Measurements from ENCODE around the gene GMCL1. TPM values are rescaled to one million over a fixed set of nuclear protein-coding genes. Genes with fewer than 3 reads are reported as not detected.

The GMCL1 gene
- total and polyA plus RNA-seq, 2 of the 13 experiments (the other 11 are each of a cell fraction or from before 2014, with no cell fraction given) = 18.7 to 24.0 TPM

DNA sequence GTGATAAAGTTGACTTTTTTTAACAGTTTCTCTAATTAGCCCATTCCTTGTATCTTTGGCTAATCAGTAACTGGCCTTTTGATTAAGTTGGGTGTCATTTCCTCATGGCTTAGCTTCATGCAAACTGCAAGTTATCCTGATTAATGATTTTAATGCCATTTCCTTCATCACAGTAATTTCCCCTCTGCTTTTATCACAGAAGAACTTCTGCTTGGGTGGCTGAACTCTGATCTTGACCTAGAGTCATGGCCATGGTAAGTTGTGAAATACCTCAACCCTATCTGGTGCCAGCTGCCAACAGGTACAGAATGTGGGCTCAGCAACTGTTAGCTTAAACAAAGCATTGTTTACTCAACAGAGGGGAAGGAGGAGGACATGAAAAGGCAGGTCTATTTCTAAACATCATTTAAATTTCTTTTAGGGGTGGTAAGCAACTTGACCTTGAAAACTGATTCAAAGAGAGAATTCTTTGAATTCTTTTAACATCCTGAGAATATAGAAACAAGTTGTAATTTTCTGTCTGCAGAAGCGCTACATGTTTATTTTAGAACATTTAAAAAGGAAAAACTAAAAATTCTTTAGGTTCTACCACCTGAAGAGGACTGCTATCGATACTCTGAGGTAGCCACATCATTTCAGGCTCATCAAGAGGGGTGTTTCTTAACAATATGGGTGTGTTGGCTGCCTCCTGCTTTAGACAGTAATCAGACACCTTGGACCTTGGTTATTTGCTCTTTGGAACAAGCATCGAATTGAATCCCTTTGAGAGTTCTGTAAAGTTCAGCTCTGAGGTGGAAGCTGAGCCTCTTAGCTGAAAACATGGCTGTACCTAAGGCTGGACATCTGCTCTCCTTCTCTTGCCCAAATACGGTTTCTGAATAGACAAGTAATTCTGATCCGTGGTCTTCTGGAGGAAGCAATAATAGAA lies 47.9 kb upstream of the GMCL1 start (continued):
- TF ChIP-seq ZSCAN31 (CRISPR knock-in tag; IDR thresholded peaks at IDR 0.05; ENCODE audit: low read depth) (0 out of 2 replicates have a peak, but pooled peaks have one; percentile 31), ZNF569 (CRISPR knock-in tag; IDR thresholded peaks at IDR 0.05; ENCODE audit: borderline replicate concordance) (no peak), SIX4 (CRISPR knock-in tag; IDR thresholded peaks at IDR 0.05) (peak; percentile 93), ZNF205 (CRISPR knock-in tag; IDR thresholded peaks at IDR 0.05) (0 out of 2 replicates have a peak, but pooled peaks have one; percentile 54), HOXA9 (CRISPR knock-in tag; IDR thresholded peaks at IDR 0.05; ENCODE audit: borderline replicate concordance) (no peak), ZMYM3 (CRISPR knock-in tag; IDR thresholded peaks at IDR 0.05) (peak; percentile 83; the same call in 1 of the 2 replicates), MAZ (IDR thresholded peaks at IDR 0.05; ENCODE audit: borderline replicate concordance, low read depth, low read length) (no peak), MAZ (CRISPR knock-in tag; IDR thresholded peaks at IDR 0.05; ENCODE audit: low read depth) (peak; percentile 69), RNF2 (conservative IDR thresholded peaks at IDR 0.05; ENCODE audit: low read depth) (no peak), ZFP36L2 (CRISPR knock-in tag; IDR thresholded peaks at IDR 0.05) (no peak), ZNF678 (CRISPR knock-in tag; IDR thresholded peaks at IDR 0.05) (no peak), NR2F1 (CRISPR knock-in tag; IDR thresholded peaks at IDR 0.05) (peak; percentile 96 to 97), ZMYM2 (CRISPR knock-in tag; IDR thresholded peaks at IDR 0.05) (no peak), RARA (CRISPR knock-in tag; IDR thresholded peaks at IDR 0.05) (peak; percentile 100), ZNF724P (CRISPR knock-in tag; IDR thresholded peaks at IDR 0.05; ENCODE audit: borderline replicate concordance) (no peak), ZNF468 (CRISPR knock-in tag; IDR thresholded peaks at IDR 0.05) (no peak), ZNF260 (CRISPR knock-in tag; IDR thresholded peaks at IDR 0.05; ENCODE audit: borderline replicate concordance, low read depth) (no peak), ZNF563 (CRISPR knock-in tag; IDR thresholded peaks at IDR 0.05) (no peak), ZBTB7B (CRISPR knock-in tag; IDR thresholded peaks at IDR 0.05) (peak; percentile 82; the same call in 1 of the 2 replicates), BORCS8-MEF2B (CRISPR knock-in tag; IDR thresholded peaks at IDR 0.05) (no peak), ZNF644 (CRISPR knock-in tag; IDR thresholded peaks at IDR 0.05; ENCODE audit: low read depth) (peak; percentile 91), TP53 (CRISPR knock-in tag; conservative IDR thresholded peaks at IDR 0.05) (peak; percentile 79; the same call in 1 of the 2 replicates), RXRA (CRISPR knock-in tag; IDR thresholded peaks at IDR 0.05) (peak; percentile 99; the same call in 1 of the 2 replicates), ZNF296 (CRISPR knock-in tag; conservative IDR thresholded peaks at IDR 0.05) (no peak), ZNF331 (CRISPR knock-in tag; IDR thresholded peaks at IDR 0.05) (peak; percentile 97)
- TF ChIP-seq, protein P1, sequence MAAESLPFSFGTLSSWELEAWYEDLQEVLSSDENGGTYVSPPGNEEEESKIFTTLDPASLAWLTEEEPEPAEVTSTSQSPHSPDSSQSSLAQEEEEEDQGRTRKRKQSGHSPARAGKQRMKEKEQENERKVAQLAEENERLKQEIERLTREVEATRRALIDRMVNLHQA (CRISPR knock-in tag; IDR thresholded peaks at IDR 0.05) = 0 out of 2 replicates have a peak, but pooled peaks have one; percentile 76
- TF ChIP-seq, protein P2, sequence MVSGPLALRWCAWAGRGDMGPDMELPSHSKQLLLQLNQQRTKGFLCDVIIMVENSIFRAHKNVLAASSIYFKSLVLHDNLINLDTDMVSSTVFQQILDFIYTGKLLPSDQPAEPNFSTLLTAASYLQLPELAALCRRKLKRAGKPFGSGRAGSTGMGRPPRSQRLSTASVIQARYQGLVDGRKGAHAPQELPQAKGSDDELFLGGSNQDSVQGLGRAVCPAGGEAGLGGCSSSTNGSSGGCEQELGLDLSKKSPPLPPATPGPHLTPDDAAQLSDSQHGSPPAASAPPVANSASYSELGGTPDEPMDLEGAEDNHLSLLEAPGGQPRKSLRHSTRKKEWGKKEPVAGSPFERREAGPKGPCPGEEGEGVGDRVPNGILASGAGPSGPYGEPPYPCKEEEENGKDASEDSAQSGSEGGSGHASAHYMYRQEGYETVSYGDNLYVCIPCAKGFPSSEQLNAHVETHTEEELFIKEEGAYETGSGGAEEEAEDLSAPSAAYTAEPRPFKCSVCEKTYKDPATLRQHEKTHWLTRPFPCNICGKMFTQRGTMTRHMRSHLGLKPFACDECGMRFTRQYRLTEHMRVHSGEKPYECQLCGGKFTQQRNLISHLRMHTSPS (CRISPR knock-in tag; IDR thresholded peaks at IDR 0.05; ENCODE audit: low read depth) = peak; percentile 98
- TF ChIP-seq, protein P3, sequence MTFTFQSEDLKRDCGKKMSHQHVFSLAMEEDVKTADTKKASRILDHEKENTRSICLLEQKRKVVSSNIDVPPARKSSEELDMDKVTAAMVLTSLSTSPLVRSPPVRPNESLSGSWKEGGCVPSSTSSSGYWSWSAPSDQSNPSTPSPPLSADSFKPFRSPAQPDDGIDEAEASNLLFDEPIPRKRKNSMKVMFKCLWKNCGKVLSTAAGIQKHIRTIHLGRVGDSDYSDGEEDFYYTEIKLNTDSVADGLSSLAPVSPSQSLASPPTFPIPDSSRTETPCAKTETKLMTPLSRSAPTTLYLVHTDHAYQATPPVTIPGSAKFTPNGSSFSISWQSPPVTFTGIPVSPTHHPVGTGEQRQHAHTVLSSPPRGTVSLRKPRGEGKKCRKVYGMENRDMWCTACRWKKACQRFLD (CRISPR knock-in tag; IDR thresholded peaks at IDR 0.05; ENCODE audit: borderline replicate concordance) = no peak
